NT2/D1 (cell line): ENCODE results near the gene SAMD14.
"Not testable (repeated sequence)": the region's sequence is repeated elsewhere in the genome, so short reads cannot be mapped to it uniquely, and the experiment has no call there.

ENCODE experiments used
- DNase-seq: peaks from one replicate; pipeline ENCODE4 v3.0.0-alpha.2; 2011; ENCODE audit warnings: low read depth, low spot score
- H3K27me3 ChIP-seq: 2 replicates; pipeline ENCODE4 v1.6.0; 2011; ENCODE audit warnings: mild to moderate bottlenecking; ENCODE audit not compliant: insufficient read length, insufficient read depth
- H3K36me3 ChIP-seq: 2 replicates; pipeline ENCODE4 v1.6.1; 2011; ENCODE audit warnings: mild to moderate bottlenecking, low read length, mixed read lengths; ENCODE audit not compliant: insufficient read depth, insufficient read length
- H3K4me1 ChIP-seq: 2 replicates; pipeline ENCODE4 v1.5.1; 2011; ENCODE audit not compliant: insufficient read depth, insufficient read length
- H3K4me3 ChIP-seq: 2 replicates; pipeline ENCODE4 v1.5.1; 2011; ENCODE audit warnings: low read depth; ENCODE audit not compliant: insufficient read length
- H3K9ac ChIP-seq: 2 replicates; pipeline ENCODE4 v1.6.0; 2011; ENCODE audit warnings: low read depth; ENCODE audit not compliant: insufficient read length
- H3K9me3 ChIP-seq: 2 replicates; pipeline ENCODE4 v1.5.1; 2011; ENCODE audit warnings: mild to moderate bottlenecking, low read length; ENCODE audit not compliant: insufficient read depth
- SUZ12 ChIP-seq: IDR thresholded peaks from 2 replicates; pipeline ENCODE4 v1.6.1; 2011; ENCODE audit not compliant: insufficient read length, insufficient read depth; ENCODE audit errors: extremely low read depth
- YY1 ChIP-seq: IDR thresholded peaks from 2 replicates; pipeline ENCODE4 v1.6.1; 2011; ENCODE audit not compliant: insufficient read length, insufficient read depth
- ZNF274 ChIP-seq: IDR thresholded peaks from 2 replicates; pipeline ENCODE4 v1.6.1; 2011; ENCODE audit warnings: mild to moderate bottlenecking, low read depth, low read length

Gene SAMD14

GRCh38 chr17:50063561-50064252 lies 66.3 kb downstream of the SAMD14 start:
- peaks cover 14% of the 10 kb centered on the region for H3K36me3 ChIP-seq
- H3K9ac ChIP-seq = no peak overlapping the region
- no peak for DNase-seq
- H3K9me3 ChIP-seq = no peaks in the 10 kb centered on the region
- TF ChIP-seq ZNF274 (no peak), SUZ12 (no peak), YY1 (no peak)
- H3K4me1 ChIP-seq = peaks cover 37% of the 10 kb centered on the region
- H3K27me3 ChIP-seq = peaks cover 2% of the 10 kb centered on the region
- no peak overlapping the region for H3K4me3 ChIP-seq

- H3K27me3 ChIP-seq = peaks cover 11% of the 10 kb centered on the region
- no peak for TF ChIP-seq ZNF274
- no peak for TF ChIP-seq SUZ12
- no peak for TF ChIP-seq YY1
- peaks cover 12% of the 10 kb centered on the region for H3K36me3 ChIP-seq
- no peak overlapping the region for H3K9ac ChIP-seq
- DNase-seq = no peak
- no peak overlapping the region for H3K4me3 ChIP-seq
- peaks cover 43% of the 10 kb centered on the region for H3K4me1 ChIP-seq
- no peaks in the 10 kb centered on the region for H3K9me3 ChIP-seq
Observed at GRCh38 chr17:50062293-50063243, 67.4 kb downstream of the SAMD14 start.

- not testable (repeated sequence) for H3K4me3 ChIP-seq, H3K9me3 ChIP-seq, DNase-seq, H3K9ac ChIP-seq
- Histone ChIP-seq H3K27me3 (peaks cover 18% of the 10 kb centered on the region), H3K4me1 (peaks cover 49% of the 10 kb centered on the region), H3K36me3 (peaks cover 14% of the 10 kb centered on the region)
Observed at GRCh38 chr17:50061713-50062045, 68.3 kb downstream of the SAMD14 start.

GRCh38 chr17:50060951-50061712 lies 68.8 kb downstream of the SAMD14 start:
- Histone ChIP-seq H3K4me1 (peaks cover 49% of the 10 kb centered on the region), H3K27me3 (peaks cover 18% of the 10 kb centered on the region), H3K4me3 (no peak overlapping the region), H3K9me3 (no peaks in the 10 kb centered on the region), H3K9ac (no peak overlapping the region), H3K36me3 (peaks cover 11% of the 10 kb centered on the region)
- DNase-seq = no peak
- TF ChIP-seq ZNF274 (no peak), YY1 (no peak), SUZ12 (no peak)
